Heart left ventricle (tissue), 16 donors: ENCODE measurements around the gene TYW5. TPM values are rescaled to one million over a fixed set of nuclear protein-coding genes. Genes with fewer than 3 reads are reported as not detected.

ENCODE experiments used
- ATAC-seq, 4 donors: fragments of 200-7000 bp; cut with Tn5 transposase; one replicate each; pipeline ENCODE4 v1.9.1; 2020 to 2022; ENCODE audit warnings: moderate library complexity in 4 of 4, mild to moderate bottlenecking in 3 of 4, moderate number of reproducible peaks in 1 of 4
- DNase-seq, 5 donors: peaks; one replicate each; pipeline ENCODE4 v3.0.0-alpha.2; 2020
- H3K27ac ChIP-seq, 12 donors: fragments of 200-600 bp; sonication (generic) in 4 of 12; one replicate each; pipeline versions ENCODE4 v1.5.0 to v1.8.0; 2016 to 2022; ENCODE audit warnings: mild to moderate bottlenecking in 2 of 12
- H3K27me3 ChIP-seq, 9 donors: fragments of 200-600 bp; sonication (generic) in 2 of 9; one replicate each; pipeline versions ENCODE4 v1.5.1 to v1.8.0; 2016 to 2022; ENCODE audit warnings: mild to moderate bottlenecking in 3 of 9
- H3K36me3 ChIP-seq, 9 donors: fragments of 200-600 bp; sonication (generic) in 2 of 9; one replicate each; pipeline versions ENCODE4 v1.5.0 to v1.8.0; 2018 to 2022; ENCODE audit warnings: mild to moderate bottlenecking in 2 of 9
- H3K4me1 ChIP-seq, 12 donors: fragments of 200-600 bp; sonication (generic) in 4 of 12; one replicate each; pipeline versions ENCODE4 v1.5.0 to v1.8.0; 2016 to 2022; ENCODE audit warnings: mild to moderate bottlenecking in 3 of 12
- H3K4me3 ChIP-seq, 12 donors: fragments of 200-600 bp; sonication (generic) in 4 of 12; one replicate each; pipeline versions ENCODE4 v1.5.0 to v1.8.0; 2017 to 2022; ENCODE audit warnings: mild to moderate bottlenecking in 9 of 12, moderate library complexity in 4 of 12
- H3K9me3 ChIP-seq, 12 donors: fragments of 200-600 bp; sonication (generic) in 4 of 12; one replicate each; pipeline versions ENCODE4 v1.5.0 to v1.8.0; 2016 to 2022; ENCODE audit warnings: mild to moderate bottlenecking in 1 of 12
- POLR2A ChIP-seq, 2 donors: fragments of 450-650 bp; IDR thresholded peaks; one replicate each; pipeline ENCODE4 v1.6.1; 2017; ENCODE audit warnings: antibody characterized with exemption in 2 of 2, mild to moderate bottlenecking in 2 of 2, moderate library complexity in 2 of 2
- WGBS, 4 donors: extraction: QIAGEN DNeasy Blood & Tissue Kit in 2 of 4; methylation state at CpG; one replicate each; pipeline versions ENCODE4 v1.1.5 to v1.1.7; 2013 to 2018; 5-methylcytosine and 5-hydroxymethylcytosine counted together
- intact Hi-C, 10 donors: fragments of 100-400 bp; cut with DNase I; formaldehyde crosslinking; loops; one replicate each; pipeline versions ENCODE4 v1.11.1 to v1.14.2; 2022
- polyA plus RNA-seq, 2 donors: library from polyadenylated mRNA; stranded (reverse); fragments of 200-250 nt; gene quantifications; one replicate each; pipeline ENCODE4 v1.2.3, GENCODE V29; 2013
- total RNA-seq, 9 donors: library from RNA; depleted of rRNA in 2 of 9; stranded (reverse); fragments of >200 nt in 2 of 9; fragmentation: NEBNext Ultra II Directional in 3 of 9; extraction: Animal tissue kit (Norgen Biotek cat#: 25700) in 3 of 9; gene quantifications; one replicate each; pipeline versions ENCODE4 v1.1.0 to v1.2.4, GENCODE V29; 2016 to 2023
- TF ChIP-seq, protein P1 (sequence below), 12 donors: fragments of 200-600 bp; sonication (generic) in 4 of 12; IDR thresholded peaks; one replicate each; pipeline versions ENCODE4 v1.5.0 to v1.8.0; 2018 to 2022; ENCODE audit warnings: antibody characterized with exemption in 12 of 12, mild to moderate bottlenecking in 5 of 12
- donor health status: ischemic (EF 13 %, LVEDD 7.1; RV severe dilation, severe dysfunction).
- donor health status: healthy with polysubstance abuse.
- donor health status: DM: no; HTN: yes; CAD: no.
- donor health status: DM: no; HTN: no; CAD: no.
- donor health status: ischemic (EF 25% LVEDD 6.9; RV normal size, moderate dysfunction).
- donor health status: ischemic (EF 25% LVEDD 5.7; RV mildly dilated, moderate dysfunction).
- donor health status: healthy.
- donor health status: DM: yes; HTN: yes; CAD: no.
- donor health status: ischemic (EF 35%, LVEDD 5.7; RV mildly dilated, moderate dysfunction).
- donor health status: nonischemic (EF 11% LVEDD 7.7; RV severe dilation, severe dysfunction).
- donor health status: DM: yes; HTN: yes; CAD: no.
- donor health status: PGD.
- donor health status: ischemic (EF 29% LVEDD 5.4; RV normal size, mild dysfunction).
- donor health status: nonischemic (EF 23%, LVEDD 6.1; RV moderate dilation, normal function).

Gene TYW5
- total and polyA plus RNA-seq, 11 donors = 1.4 to 4.4 (median 3.0) TPM

DNA sequence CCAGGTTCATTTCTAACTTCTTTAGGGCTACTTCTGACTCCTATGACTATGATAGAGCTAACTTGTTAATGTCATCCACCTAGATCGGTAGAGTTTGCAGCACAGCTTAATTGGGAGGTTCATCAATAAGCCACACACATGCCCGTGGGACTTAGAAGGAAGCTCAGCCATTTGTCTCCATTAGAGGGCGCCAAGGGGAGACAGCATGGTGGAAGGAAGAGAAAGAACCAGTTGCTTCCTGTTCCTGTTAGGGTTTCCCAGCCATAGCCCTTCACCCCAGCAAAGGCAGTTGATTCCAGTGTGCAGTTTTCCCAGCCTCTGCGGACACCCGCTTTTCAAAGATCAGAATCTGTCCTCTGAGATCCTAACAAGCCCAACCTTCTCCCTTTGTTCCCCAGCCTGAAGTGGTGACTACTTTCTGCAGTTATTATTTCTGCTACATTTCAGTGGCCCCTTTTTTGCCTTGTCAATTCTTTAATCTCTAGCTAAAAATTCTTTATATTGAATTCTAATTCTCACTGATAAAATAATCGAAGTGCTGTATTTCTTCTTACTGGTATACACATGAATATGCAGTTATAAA, 30.4 kb upstream of the TYW5 start:
- ATAC-seq (peak; percentile 36 to 76 (median 60)), DNase-seq (peak in 4 of 5 donors; percentile 47 to 67 (median 54))
- H3K36me3 ChIP-seq = no peaks in the 10 kb centered on the region

DNA sequence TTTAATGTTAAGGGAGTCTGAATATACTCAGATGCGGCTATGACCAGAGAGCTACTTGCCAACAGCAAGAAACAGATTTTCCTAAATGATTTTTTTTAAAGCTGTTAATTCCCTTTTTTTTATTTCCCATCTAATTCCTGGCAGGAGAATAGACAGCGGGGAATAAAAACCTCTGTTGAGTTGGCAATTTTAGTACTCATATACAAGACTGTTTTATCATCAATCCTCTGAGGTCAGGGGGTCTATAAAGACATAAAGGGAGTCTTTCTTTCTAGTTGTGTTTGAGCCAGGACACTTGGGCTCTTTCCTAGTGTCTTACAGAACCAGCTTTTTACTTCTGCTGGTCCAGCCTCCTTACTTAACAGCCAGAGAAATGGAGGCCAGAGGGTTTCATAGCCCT, 29.5 kb upstream of the TYW5 start:
- Histone ChIP-seq H3K9me3 (no peaks in the 10 kb centered on the region), H3K27ac (peak overlapping the region in 1 of 12 donors; percentile 7), H3K36me3 (no peaks in the 10 kb centered on the region), H3K4me3 (no peak overlapping the region), H3K4me1 (peaks cover 0 to 28% (median 10%) of the 10 kb centered on the region in 12 donors), H3K27me3 (no peaks in the 10 kb centered on the region)
- ATAC-seq = no peak
- TF ChIP-seq POLR2A (IDR thresholded peaks at IDR 0.05) = no peak
- TF ChIP-seq, protein P1, sequence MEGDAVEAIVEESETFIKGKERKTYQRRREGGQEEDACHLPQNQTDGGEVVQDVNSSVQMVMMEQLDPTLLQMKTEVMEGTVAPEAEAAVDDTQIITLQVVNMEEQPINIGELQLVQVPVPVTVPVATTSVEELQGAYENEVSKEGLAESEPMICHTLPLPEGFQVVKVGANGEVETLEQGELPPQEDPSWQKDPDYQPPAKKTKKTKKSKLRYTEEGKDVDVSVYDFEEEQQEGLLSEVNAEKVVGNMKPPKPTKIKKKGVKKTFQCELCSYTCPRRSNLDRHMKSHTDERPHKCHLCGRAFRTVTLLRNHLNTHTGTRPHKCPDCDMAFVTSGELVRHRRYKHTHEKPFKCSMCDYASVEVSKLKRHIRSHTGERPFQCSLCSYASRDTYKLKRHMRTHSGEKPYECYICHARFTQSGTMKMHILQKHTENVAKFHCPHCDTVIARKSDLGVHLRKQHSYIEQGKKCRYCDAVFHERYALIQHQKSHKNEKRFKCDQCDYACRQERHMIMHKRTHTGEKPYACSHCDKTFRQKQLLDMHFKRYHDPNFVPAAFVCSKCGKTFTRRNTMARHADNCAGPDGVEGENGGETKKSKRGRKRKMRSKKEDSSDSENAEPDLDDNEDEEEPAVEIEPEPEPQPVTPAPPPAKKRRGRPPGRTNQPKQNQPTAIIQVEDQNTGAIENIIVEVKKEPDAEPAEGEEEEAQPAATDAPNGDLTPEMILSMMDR (IDR thresholded peaks at IDR 0.05) = no peak
- intact Hi-C loops = loop anchor here in 8 of 10 donors (5.0 to 10.0 kb wide), 9 partner anchors 180 to 718 kb away; partner anchors contain the start of gene SPATS2L (in 6 of the 8)
- peak in 1 of 5 donors; percentile 10 for DNase-seq
- 76 to 91% (median 84%) methylated on average over 2 of the region's 2 CpGs for WGBS, 4 donors

More for the DNA sequence above, 30.4 kb upstream of the TYW5 start:
- no peak overlapping the region for H3K4me3 ChIP-seq
- intact Hi-C loops = loop anchor here in 7 of 10 donors (2.0 to 10.0 kb wide), 7 partner anchors 179 to 327 kb away; partner anchors contain the start of gene SPATS2L (in 4 of the 7)
- TF ChIP-seq, protein P1 (IDR thresholded peaks at IDR 0.05) = peak; percentile 44 to 71 (median 52)
- TF ChIP-seq POLR2A (IDR thresholded peaks at IDR 0.05) = no peak
- no peaks in the 10 kb centered on the region for H3K27me3 ChIP-seq
- no peak overlapping the region for H3K27ac ChIP-seq
- H3K9me3 ChIP-seq = no peaks in the 10 kb centered on the region
- 68 to 73% (median 69%) methylated on average over 6 of the region's 6 CpGs for WGBS, 4 donors
- peaks cover 0 to 26% (median 10%) of the 10 kb centered on the region in 12 donors for H3K4me1 ChIP-seq

DNA sequence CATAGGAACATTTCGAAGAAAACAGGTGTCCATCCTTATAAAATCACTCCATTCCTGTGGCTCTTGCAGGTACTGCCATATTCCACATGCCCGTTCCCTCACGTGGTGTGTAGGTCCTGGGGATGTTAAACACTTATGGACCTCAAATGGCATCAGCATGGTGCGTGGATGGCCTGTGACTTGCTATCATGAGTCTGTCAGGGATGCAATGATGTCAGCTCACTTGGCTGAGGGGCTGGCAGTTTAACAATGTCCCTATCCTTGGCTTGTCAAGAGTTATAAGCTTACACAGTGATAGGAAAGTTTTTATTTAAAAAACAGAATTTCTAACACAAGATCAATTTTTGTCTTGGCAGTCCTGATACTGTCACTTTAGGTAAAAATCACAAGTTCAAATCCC, 28.9 kb upstream of the TYW5 start:
- Histone ChIP-seq H3K27ac (peak overlapping the region in 1 of 12 donors; percentile 7), H3K4me3 (no peak overlapping the region), H3K9me3 (no peaks in the 10 kb centered on the region), H3K4me1 (peaks cover 0 to 31% (median 10%) of the 10 kb centered on the region in 12 donors), H3K36me3 (no peaks in the 10 kb centered on the region), H3K27me3 (no peaks in the 10 kb centered on the region)
- intact Hi-C loops = loop anchor here in 8 of 10 donors (5.0 to 10.0 kb wide), 7 partner anchors 181 to 718 kb away; partner anchors contain the start of gene SPATS2L (in 5 of the 8)
- DNase-seq (no peak), ATAC-seq (no peak)
- 69 to 91% (median 80%) methylated on average over 4 of the region's 4 CpGs for WGBS, 4 donors
- TF ChIP-seq, protein P1 (IDR thresholded peaks at IDR 0.05) = no peak
- TF ChIP-seq POLR2A (IDR thresholded peaks at IDR 0.05) = no peak

DNA sequence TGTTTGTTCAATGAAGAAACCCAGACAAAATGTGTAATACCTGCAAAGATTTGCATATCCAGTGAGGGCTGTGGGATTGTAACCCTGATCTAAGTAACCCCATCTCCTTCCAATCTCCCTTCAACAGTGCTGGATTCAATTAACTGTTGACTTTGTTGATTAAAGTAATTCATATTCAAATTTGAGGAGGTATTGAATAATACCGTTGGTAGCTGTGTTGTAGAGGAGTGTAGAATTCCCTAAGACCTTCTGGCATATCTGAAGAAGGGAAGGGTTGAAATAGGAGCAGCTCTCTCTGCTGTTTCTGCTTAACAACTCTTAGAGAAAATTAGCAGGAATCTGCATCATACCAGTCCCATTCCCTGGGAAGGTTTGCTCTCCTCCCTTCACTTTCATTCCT, 28.2 kb upstream of the TYW5 start:
- no peak for DNase-seq
- Histone ChIP-seq H3K9me3 (no peaks in the 10 kb centered on the region), H3K4me1 (peaks cover 0 to 27% (median 10%) of the 10 kb centered on the region in 12 donors), H3K27me3 (no peaks in the 10 kb centered on the region), H3K27ac (no peak overlapping the region), H3K36me3 (no peaks in the 10 kb centered on the region), H3K4me3 (no peak overlapping the region)
- intact Hi-C loops = loop anchor here in 8 of 10 donors (5.0 to 10.0 kb wide), 7 partner anchors 181 to 719 kb away; partner anchors contain the start of gene SPATS2L (in 5 of the 8)
- WGBS, 4 donors = 61 to 87% (median 74%) methylated on average over 1 of the region's 1 CpG
- ATAC-seq = no peak
- TF ChIP-seq, protein P1 (IDR thresholded peaks at IDR 0.05) = no peak
- no peak for TF ChIP-seq POLR2A (IDR thresholded peaks at IDR 0.05)
